Measurements from ENCODE around the gene ZCCHC4.

DNA sequence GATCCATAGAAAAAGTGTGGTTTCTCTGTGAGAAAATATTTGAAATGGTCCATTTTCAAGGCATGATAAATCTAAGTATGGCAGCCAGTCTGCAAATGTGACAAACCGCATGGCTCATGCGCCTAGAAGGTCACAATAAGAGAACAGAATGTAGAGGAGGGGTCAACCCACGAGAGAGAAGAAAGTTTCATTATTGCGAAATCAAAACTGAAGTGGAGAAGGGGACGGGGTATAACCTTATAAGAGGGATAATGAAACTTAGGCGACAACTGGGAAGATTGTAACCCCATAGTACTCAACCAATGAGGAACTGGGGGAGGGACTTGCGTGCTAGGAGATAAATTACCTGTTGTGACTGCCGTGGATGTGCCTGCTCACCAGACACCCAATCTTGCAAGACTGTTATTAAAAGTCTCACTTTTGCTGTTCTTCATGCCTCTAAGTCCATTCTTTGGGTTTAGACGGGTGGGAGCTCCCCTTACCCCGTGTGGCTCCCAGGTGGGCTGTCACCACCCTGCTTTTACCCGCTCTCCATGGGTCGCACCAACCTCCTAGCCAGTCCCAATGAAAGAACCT, 21.3 kb upstream of the ZCCHC4 start:
- TF ChIP-seq EZH2 (IDR thresholded peaks at IDR 0.05; ENCODE audit: low read depth, low read length, severe bottlenecking): no peak
- no peak for TF ChIP-seq POLR2A (IDR thresholded peaks at IDR 0.05; ENCODE audit: control extremely low read depth in 1 of 2, low read depth in 2 of 2, low read length in 2 of 2)
- TF ChIP-seq, protein P1, sequence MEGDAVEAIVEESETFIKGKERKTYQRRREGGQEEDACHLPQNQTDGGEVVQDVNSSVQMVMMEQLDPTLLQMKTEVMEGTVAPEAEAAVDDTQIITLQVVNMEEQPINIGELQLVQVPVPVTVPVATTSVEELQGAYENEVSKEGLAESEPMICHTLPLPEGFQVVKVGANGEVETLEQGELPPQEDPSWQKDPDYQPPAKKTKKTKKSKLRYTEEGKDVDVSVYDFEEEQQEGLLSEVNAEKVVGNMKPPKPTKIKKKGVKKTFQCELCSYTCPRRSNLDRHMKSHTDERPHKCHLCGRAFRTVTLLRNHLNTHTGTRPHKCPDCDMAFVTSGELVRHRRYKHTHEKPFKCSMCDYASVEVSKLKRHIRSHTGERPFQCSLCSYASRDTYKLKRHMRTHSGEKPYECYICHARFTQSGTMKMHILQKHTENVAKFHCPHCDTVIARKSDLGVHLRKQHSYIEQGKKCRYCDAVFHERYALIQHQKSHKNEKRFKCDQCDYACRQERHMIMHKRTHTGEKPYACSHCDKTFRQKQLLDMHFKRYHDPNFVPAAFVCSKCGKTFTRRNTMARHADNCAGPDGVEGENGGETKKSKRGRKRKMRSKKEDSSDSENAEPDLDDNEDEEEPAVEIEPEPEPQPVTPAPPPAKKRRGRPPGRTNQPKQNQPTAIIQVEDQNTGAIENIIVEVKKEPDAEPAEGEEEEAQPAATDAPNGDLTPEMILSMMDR (IDR thresholded peaks at IDR 0.05; ENCODE audit: control extremely low read depth in 1 of 3, insufficient read depth in 1 of 3, low read depth in 1 of 3, low read length in 3 of 3): no peak
- TF ChIP-seq TCF12 (IDR thresholded peaks at IDR 0.05; ENCODE audit: low read depth, low read length): no peak
- TF ChIP-seq BACH1 (IDR thresholded peaks at IDR 0.05; ENCODE audit: low read length): no peak
- no peak for TF ChIP-seq PHF8 (conservative IDR thresholded peaks at IDR 0.05; ENCODE audit: low read depth, low read length)
- no peak for TF ChIP-seq HDAC6 (IDR thresholded peaks at IDR 0.05; ENCODE audit: low read depth, low read length)
- TF ChIP-seq SP4 (IDR thresholded peaks at IDR 0.05; ENCODE audit: low read length): no peak
- TF ChIP-seq GTF2F1 (IDR thresholded peaks at IDR 0.05; ENCODE audit: borderline replicate concordance, low read depth, low read length): no peak
- TF ChIP-seq POLR2AphosphoS5 (IDR thresholded peaks at IDR 0.05; ENCODE audit: low read depth, low read length): no peak
- no peak for TF ChIP-seq CREB1 (IDR thresholded peaks at IDR 0.05)
